NCI-H2196 treated with DMSO at 0.1 percent for 48 hours (cell line): ENCODE data around the gene NDUFA13.
A peak's percentile ranks its signal among the peaks of the same experiment; 100 is the strongest.
"Not testable (repeated sequence)": the region's sequence is repeated elsewhere in the genome, so short reads cannot be mapped to it uniquely, and the experiment has no call there.

Experiments used
- DNase-seq: peaks from one replicate; lab custom pipeline; 2025; ENCODE audit not compliant: unreplicated experiment; lab: John Stamatoyannopoulos, UW

The NDUFA13 gene

DNA sequence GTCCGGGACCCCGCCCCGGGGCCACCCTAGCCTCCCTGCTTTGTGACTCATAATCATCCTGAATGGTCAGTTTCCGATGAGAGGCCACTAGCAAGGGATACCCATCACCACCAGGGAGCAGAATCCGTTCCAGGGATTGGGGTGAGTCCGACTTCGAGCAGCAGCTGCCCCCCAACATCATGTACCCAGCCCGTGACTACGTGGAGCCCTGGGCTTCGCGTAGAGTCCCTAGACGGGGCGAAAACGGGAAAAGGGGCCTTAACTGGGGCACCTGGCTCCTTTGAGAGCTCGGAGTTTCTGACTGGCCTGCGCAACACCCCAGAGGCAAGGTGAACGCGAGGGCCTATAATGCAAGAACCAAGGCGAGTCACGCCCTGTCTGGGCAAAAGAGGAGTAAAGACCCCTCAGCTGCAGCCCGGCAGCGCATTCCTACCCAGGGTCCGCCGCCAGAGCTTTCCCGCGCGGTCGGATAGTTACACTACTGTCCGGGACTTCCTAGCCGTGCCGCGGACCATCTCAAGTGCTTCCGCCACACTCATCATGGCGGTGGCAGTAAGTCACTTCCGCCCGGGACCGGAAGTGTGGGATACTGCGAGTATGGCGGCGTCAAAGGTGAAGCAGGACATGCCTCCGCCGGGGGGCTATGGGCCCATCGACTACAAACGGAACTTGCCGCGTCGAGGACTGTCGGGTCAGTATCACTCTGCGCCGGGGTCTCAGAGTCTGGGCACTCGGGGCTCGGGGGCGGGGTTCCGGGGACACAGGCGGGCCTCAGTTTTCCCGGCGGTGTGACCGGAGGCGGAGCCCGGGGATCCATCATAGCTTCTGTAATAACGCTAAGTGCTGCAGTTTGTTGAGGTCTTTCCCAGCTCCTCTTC, at the start of gene NDUFA13:
NDUFA13 (plus strand) TSS at position 584 of the 878 bp plus-strand sequence; CDS start at position 598, 14 bp downstream.
- peak; percentile 79 for DNase-seq

DNA sequence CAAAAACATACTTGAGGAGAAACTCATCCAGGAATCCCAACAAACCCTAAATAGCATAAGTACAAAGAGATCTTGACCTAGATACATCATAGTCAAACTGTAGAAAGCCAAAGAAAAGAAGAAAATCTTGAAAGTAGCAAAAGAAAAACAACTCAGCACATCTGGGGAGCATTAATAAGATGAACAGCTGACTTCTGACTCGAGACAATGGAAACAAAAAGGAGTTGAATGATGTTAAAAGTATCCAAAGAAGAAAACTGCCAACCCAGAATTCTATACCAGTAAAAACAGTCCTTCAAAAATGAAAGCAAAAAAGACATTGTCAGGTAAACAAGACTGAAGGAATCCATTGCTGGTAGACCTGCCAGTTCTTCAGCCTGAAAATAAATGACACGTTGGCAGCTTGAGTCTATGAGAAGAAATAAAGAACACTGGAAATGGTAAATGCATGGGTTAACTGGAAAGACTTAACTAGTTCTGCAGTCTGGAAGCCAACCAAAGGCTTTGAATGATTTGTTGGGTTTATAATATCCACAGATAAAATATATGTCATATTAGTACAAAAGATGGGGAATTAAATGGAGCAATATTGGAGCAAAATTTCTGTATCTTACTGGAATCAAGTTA, 47.5 kb upstream of the NDUFA13 start:
- no peak for DNase-seq

DNA sequence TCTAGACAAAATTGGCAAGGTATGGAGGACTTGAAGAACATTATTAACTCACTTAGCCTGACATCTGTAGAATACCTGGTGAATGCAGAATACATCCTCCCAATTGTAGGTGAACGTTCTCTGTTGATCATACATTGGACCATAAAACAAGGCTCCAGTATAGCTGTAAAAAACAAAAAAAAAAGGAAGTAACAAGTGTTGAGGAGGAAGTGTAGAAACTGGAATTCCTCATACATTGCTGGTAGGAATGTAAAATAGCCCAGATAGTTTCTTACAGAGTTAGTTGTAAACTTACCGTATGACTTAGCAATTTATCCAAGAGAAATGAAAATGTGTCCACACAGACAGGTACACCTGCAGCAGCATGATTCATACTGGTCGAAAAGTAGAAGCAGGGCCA, 45.4 kb upstream of the NDUFA13 start:
- DNase-seq, result no peak

DNA sequence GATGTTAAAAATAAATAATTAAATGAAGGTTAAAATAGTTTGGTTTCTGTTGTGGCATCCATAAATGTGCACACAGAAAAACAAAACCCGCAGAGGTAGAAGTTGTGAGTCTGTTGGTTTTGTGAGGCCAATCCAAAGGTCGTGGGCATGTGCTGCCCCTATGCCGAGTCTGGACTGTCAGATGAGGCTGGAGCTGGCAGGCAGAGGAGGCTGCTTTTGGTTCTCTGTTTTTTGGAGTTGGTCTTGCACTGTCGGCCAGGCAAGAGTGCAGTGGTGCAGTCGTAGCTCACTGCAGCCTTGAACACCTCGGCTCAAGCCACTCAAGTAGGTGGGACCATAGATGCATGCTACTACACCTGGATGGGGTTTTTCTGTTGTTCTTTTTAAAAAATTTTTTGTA, 44.3 kb upstream of the NDUFA13 start:
- no peak for DNase-seq

DNA sequence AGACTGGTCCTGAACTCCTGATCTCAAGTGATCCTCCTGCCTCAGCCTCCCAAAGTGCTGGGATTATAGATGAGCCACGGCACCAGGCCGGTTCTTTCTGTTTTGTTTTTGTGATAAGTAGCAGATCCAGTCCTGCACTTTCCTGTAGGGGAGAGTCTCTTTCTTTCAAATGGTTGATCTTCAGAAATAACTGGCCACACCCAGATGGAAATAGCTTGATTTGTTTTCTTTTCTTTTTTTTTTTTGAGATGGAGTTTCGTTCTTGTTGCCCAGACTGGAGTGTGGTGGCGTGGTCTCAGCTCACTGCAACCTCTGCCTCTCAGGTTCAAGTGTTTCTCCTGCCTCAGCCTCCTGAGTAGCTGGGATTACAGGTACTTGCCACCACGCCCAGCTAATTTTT, 43.9 kb upstream of the NDUFA13 start:
- DNase-seq, result not testable (repeated sequence)

DNA sequence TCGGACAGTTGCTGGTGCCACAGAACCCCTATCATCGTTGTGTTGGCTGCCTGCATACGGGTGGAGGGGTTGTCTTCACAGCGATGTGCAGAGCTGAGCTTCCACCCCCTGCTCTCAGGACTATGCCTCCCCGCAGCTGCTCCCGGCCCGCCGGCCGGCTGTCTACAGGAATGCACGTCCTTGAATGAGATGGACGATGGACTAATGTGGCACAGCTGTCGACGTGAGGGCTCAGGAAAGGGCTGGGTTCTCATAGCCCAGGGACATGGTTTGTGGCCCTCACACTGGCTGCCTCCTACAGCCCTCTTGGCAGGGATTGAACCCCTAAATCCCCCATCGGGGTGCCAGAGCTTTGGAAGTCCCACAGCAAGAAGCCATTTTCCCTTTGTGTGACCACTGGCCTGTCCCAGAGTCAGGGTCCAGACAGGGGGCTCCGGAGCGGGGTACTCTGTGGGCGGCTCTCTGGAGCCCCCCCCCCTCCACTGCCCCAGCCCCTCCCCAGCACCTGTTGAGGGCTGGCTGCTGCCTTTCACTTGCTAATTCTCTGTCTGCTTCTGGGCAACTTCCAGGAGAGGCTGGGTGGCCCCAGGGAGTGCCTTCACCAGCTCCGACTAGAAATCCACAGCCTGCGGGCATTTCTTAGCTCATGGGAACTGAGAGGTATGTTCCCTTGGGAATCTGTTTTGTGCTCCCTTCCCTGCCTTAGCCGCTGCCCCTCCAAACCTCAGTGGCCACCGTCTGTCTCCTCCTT, 40.8 kb upstream of the NDUFA13 start:
- DNase-seq, result no peak

DNA sequence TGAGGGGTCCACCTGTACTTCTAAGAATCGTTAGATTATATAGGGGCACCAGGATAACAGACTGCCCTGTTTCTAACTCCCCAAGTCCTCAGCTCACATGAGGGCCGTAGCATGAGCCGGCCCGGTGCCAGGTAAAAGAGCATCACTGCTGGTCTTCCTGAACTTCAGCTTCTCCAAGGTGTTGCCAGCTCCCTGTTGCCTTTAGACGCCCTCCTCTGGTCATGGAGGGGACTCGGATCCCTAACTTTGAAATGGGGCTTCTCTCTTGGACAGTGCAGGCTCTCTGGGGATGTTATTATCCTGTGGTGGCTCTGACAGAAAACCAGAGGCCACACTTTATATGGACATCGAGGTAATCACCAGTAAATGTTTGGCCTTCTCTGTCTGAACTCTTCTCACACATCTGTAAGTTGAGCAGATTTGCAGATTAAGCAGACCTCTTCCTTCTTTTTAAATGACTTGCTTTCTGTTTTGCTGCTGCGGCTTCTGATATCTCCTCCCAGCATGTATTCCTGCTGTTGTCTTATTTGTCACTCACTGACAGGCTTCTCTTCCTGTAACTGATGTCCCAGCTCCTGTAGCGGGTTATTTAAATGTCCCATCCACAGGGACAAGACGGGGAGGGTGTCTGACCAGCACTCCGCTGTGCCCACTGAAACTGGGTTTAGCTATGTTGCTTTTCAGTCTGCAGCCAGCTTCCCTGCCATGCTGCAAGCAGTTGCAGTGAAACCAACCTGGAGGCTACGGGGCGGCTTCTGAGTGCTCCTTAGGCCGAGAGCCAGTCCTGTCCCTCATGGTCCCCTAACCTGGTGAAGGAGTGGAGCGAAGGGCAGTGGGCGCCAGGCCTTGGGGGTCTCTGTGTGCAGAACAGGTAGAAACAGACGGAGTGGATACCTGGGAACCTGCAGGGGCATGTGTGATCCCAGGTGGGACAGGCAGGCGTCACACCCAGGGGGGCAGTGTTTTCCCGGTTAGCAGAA, 39.9 kb upstream of the NDUFA13 start:
- no peak for DNase-seq

DNA sequence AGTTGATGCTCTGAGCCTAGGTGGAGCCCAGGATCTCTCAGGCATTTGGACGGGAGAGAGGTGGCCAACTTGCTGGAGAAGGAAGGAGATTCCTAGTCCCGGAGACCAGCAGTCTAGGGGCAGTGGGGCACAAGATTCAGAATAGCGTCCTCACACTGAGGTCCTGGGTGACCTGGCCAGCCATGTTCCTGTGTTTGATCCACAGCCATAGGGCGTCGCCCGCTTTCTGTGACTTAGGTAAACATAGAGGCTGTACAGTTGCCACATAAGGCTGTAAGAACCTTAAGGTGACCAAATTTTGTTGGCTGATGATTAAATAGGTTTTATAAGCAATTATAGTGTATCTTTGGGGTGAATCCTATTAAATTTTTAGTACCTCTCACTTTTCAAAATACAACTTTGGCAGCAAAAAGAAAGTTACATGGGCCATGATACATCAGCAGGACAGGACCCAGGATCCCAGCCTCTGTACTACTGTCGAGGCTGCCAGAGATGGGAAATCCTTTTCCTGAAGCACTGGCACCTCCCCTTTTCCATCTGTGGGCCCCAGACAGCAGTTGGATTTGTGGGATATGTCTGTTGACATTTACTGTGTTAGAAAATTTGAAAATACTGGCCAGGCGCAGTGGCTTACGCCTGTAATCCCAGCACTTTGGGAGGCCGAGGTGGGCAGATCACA, 38.2 kb upstream of the NDUFA13 start:
- DNase-seq, result no peak

DNA sequence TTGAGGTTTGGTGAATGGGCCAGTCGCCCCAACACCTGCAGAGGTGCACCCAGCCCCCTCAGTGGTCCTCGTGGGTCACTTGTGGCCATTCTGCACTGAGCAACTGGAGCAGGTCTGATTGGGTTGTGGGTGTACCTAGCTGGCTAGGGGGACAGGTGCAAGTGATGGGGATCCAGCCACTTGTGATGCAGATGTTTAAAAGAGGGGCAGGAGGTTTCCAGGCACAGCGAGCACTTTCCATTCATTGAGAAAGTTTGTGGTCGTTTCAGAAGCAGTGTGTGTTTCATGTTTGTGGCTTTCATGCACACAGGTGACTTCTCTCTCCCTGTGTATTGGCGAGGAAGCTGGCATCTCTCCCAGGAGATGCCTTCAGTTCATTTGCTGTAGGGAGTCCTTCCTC, 35.3 kb upstream of the NDUFA13 start:
- no peak for DNase-seq

DNA sequence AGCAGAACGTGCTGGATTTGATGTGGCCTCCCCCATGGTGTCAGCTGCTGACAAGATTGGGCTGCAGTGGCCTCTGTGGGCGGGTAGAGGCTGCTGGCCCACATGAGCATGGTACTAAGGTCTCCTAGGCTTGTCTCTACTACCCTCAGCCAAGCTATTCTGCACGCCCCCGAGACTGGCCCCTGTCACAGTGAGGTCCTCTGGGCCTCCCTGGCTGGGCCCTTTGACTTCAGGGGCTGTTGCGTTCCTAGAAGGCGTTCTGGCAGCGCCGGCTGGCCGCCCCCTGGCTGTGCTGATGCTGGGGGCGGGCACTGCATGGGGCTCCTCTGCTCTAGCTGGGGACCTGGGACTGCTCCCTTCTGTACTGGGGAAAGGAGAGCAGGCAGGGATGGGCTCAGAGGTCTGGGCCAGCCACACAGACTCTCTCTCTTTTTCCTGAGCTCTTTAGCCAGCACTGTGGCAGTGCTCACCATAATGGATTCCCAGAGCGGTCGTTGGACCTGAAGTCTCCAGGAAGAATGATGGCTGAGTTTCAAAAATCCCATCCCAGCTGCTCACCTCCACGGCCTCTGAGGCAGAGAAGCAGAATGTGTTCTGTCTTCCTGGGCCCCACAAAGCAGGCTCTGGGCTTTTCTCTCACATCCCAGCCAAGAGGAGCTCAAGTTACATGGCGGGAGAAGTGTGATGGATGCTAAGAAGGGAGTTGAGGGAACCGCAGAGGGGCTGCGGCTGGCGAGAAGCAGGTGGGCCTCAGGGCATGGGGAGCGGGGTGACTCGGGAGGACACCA, 33.0 kb upstream of the NDUFA13 start:
- no peak for DNase-seq

DNA sequence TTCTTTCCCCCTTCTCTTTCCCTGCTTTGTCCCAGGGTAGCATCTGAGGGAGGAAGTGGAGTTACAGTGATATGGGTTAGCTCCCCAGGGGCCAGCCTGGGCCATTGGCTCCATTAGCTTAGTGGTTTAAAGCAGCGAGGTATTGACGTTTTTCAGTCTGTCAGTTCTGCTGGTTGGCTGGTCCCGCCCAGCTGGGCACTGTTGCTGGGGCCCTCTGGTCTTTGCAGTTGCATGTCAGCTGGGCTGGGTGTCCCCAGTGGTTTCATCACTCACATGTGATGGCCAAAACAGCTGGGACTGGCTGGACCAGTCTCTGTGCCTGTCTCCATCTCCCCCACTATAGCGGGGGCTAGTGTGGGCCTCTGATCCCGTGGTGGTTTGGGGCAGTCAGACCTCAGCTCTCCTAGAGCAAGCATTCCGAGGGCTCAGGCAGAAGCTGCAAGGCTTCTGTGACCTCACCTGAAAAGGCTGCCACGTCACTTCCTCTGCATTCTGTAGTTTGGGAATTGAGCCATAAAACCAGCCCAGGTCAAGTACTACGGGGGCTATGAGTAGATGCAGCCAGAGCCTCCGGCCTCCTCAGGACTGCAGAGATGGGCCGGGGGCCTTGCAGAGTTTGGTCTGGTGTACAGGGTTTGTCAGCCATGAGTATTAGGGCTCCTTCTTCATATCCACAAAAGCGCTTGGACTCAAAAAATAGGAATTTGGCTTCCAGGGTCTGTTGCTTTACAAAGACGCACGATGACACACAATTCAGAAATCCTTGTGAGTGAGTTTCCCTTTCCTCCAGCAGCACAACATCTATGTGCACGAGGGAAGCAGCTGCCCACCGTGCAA, 30.6 kb upstream of the NDUFA13 start:
- no peak for DNase-seq

DNA sequence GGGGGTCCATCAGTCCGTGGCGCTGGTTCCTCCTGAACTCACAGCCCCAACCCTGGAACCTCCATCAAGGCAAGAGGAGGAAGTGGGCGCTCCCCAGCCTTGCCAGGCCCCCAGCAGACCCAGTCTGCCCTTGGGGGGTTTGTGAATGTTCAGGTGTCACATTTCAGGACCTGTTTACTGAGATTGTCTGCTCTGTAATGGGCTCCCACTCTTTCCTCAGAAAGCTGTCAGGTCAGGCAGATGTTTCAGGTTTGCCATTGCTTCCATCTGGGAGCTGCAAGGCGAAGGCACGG, 30.1 kb upstream of the NDUFA13 start:
- DNase-seq, result no peak

DNA sequence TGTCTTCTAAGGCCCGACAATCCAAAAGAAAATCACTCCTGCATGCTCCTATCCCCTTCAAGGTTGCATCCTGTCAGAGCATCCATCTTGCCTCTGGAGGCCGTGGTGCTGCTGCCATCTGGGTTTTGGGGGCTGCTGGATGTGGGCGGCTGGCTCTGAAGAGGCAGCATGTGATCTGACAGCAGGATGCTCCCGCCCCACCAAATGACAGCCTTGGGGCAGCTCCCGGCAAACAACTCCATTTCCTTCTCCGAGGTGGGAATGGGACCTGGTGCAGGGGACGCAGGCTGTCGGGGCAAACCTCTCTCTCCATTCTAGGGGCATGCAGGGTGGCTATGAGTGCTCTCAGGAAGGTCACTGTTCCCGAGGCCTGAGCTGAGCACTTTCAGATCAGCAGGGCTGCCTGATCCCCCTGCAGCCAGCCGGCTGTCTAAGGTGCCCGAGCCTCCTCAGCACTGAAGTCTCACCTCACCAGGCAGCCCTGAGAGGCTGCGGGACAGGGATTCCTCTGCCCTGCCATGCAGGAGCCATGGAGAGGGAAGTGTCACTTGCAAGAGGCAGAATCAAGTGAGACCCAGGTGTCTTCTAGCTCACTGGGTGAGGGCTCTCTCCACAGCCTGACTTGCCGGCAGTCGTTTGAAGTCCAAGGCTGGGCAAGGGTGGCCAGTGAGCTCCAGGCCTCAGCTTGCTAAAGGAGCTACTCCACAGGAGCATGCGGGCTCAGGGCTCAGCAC, 29.5 kb upstream of the NDUFA13 start:
- DNase-seq, result no peak

DNA sequence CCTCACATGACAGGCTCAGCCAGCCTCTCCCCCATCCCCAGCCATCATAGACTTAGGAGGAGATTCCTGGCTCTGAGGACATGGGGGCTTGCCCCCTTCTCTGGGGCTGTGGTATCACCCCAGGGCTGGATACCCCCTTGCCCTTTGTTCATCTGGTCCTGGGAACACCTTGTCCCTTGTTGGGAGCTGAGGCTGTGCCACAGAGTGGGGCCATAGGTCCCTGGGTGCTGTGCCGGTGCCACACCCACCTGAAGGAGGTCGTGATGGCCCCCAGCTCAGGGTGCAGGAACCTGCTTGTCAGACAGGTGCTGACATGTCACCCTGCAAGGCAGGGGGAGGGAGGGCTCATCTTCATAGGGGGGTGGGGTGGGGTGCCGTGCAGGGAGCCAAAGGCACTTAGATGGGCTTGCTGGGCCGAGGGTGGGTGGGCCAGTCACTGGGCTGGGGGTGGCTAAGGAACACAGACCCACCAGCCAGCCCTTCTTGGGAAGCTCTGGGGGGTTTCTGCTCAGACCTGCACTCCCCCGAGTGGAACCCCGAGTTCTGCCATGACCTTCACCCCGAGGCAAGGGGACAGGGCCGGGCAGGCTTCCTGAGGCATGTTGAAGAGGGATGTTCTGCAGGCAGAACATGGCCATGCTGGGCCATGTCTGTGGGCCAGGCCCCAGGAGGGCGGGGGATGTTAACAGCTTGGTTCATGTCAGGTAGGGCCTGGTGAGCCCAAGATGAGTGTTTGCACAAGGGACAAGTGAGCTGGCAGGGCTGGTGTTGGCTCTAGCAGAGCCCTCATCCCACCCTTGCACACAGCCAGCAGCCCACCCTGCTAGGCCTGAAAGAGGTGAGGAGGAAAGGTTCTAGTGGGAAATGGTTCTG, 28.7 kb upstream of the NDUFA13 start:
- no peak for DNase-seq

DNA sequence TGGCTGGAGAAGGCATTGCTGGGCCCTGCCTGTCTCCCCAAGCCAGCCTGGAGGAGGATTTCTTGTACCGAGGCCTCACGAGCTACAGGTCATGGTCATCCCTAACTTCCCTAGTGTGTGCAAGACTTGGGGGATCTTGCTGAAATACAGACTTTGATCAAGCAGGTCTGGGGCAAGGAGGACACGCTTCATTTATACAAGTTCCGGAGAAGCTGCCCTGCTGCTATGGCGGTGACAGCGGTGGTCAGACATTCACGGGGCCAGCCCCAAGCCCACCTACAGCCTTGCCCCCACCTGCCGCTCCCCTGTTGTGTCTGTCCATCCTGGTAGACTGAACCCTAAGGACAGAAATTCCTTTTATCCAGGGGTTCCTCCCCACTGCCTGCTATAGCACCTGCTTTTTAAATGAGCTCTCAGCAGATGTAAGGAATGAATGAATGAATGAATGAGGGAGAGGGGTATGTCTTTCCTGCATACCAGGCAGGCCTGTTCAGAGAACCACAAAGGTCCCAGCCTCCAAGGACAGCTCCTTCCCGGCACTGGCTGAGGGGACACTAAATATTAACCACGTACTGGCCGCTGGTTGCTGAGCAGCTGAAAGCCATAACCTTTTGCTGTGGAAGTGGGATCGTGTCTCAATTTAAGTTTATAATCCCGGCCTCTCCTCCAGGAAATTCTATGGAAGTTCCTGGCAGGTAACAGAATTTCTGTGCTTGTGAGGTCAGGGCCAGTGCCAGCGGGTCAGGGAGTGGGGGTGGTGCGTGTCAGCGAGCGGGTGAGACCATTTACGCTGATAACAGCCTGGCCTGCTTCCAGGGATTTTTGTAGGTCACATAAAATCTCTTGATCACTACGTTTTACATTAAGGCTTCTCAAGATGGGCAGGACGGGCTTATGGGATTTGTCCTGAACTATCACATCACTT, 27.8 kb upstream of the NDUFA13 start:
- no peak for DNase-seq
